Activated CD8-positive, alpha-beta memory T cell treated with anti-CD3 and anti-CD28 coated beads for 24 hours (primary cell): ENCODE results near the gene HDAC7.

Source experiments
- DNase-seq: peaks from one replicate; pipeline ENCODE4 v3.0.0-alpha.2; 2020

Gene HDAC7

GRCh38 chr12:47791351-47791746 lies 28.4 kb downstream of the HDAC7 start:
- DNase-seq: no peak

- no peak for DNase-seq
These were observed 28.9 kb downstream of the HDAC7 start for GRCh38 chr12:47790676-47791350.

- no peak for DNase-seq
These were observed 29.8 kb downstream of the HDAC7 start for GRCh38 chr12:47789712-47790489.

GRCh38 chr12:47789141-47789540 lies 30.6 kb downstream of the HDAC7 start:
- no peak for DNase-seq

GRCh38 chr12:47787596-47788319 lies 31.9 kb downstream of the HDAC7 start:
- no peak for DNase-seq

GRCh38 chr12:47786662-47787280 lies 32.9 kb downstream of the HDAC7 start:
- no peak for DNase-seq

- no peak for DNase-seq
These were observed 33.6 kb downstream of the HDAC7 start for GRCh38 chr12:47785887-47786661.

- DNase-seq: no peak
These were observed 34.4 kb downstream of the HDAC7 start for GRCh38 chr12:47785036-47785886.

GRCh38 chr12:47783821-47784819 lies 35.6 kb downstream of the HDAC7 start:
- DNase-seq: no peak

- no peak for DNase-seq
These were observed 36.5 kb downstream of the HDAC7 start for GRCh38 chr12:47783024-47783755.

GRCh38 chr12:47782372-47782770 lies 37.3 kb downstream of the HDAC7 start:
- no peak for DNase-seq

- DNase-seq: no peak
These were observed 38.0 kb downstream of the HDAC7 start for GRCh38 chr12:47781479-47782371.

GRCh38 chr12:47779943-47780504 lies 39.7 kb downstream of the HDAC7 start:
- DNase-seq: no peak

GRCh38 chr12:47779301-47779942 lies 40.3 kb downstream of the HDAC7 start:
- peak; percentile 98 for DNase-seq

GRCh38 chr12:47778881-47779280 lies 40.8 kb downstream of the HDAC7 start:
- DNase-seq: no peak

GRCh38 chr12:47777741-47778558 lies 41.8 kb downstream of the HDAC7 start:
- DNase-seq: no peak

- no peak for DNase-seq
These were observed 42.6 kb downstream of the HDAC7 start for GRCh38 chr12:47777151-47777550.
